GM12878 (cell line): ENCODE data around the gene ACACA.

Source experiments
- BRCA1 ChIP-seq: IDR thresholded peaks from 2 replicates; pipeline ENCODE4 v1.6.1; 2011; ENCODE audit warnings: low read depth, low read length, improper control_type of control experiment
- CEBPB ChIP-seq, 2 experiments: fragments of 150-350 bp in 1 of 2; IDR thresholded peaks; 2 replicates each; pipeline ENCODE4 v1.6.1; 2012 to 2014; ENCODE audit warnings: low read depth in 2 of 2, low read length in 2 of 2, borderline replicate concordance in 1 of 2, inconsistent platforms in 1 of 2
- CTCF ChIP-seq, 3 experiments: IDR thresholded peaks in 2 of 3; conservative IDR thresholded peaks in 1 of 3; 2 replicates each; pipeline ENCODE4 v1.5.1; 2011; ENCODE audit warnings: low read depth in 3 of 3, low read length in 3 of 3, mild to moderate bottlenecking in 3 of 3, control low read depth in 2 of 3, moderate library complexity in 2 of 3, inconsistent platforms in 1 of 3, mixed read lengths in 1 of 3; ENCODE audit not compliant: control insufficient read depth in 2 of 3, insufficient read depth in 1 of 3; ENCODE audit errors: extremely low read depth in 1 of 3
- EP300 ChIP-seq, 2 experiments: fragments of 150-350 bp in 1 of 2; IDR thresholded peaks; 2 replicates each; pipeline ENCODE4 v1.6.1; 2011 to 2012; ENCODE audit warnings: low read depth in 2 of 2, low read length in 2 of 2, borderline replicate concordance in 1 of 2, improper control_type of control experiment in 1 of 2, inconsistent platforms in 1 of 2; ENCODE audit not compliant: control insufficient read depth in 1 of 2
- FOS ChIP-seq: IDR thresholded peaks from 3 replicates; pipeline ENCODE4 v1.6.1; 2011; ENCODE audit warnings: borderline replicate concordance; ENCODE audit not compliant: insufficient read length; ENCODE audit errors: extremely low read depth
- HDAC2 ChIP-seq: fragments of 200-600 bp; sonication (generic); IDR thresholded peaks from 2 replicates; pipeline ENCODE4 v1.6.1; 2017
- KAT2A ChIP-seq: conservative IDR thresholded peaks from 2 replicates; pipeline ENCODE4 v1.6.1; 2011; ENCODE audit warnings: low read depth, low read length; ENCODE audit not compliant: control insufficient read depth
- RFX5 ChIP-seq: IDR thresholded peaks from 2 replicates; pipeline ENCODE4 v1.6.1; 2011; ENCODE audit warnings: low read depth, low read length, improper control_type of control experiment
- SIN3A ChIP-seq: IDR thresholded peaks from 2 replicates; pipeline ENCODE4 v1.6.1; 2012; ENCODE audit warnings: low read depth, low read length, improper control_type of control experiment
- SUPT20H ChIP-seq: IDR thresholded peaks from 2 replicates; pipeline ENCODE4 v1.6.1; 2011; ENCODE audit warnings: low read depth, mild to moderate bottlenecking, low read length, moderate library complexity, borderline replicate concordance; ENCODE audit not compliant: control insufficient read depth
- TAF1 ChIP-seq: IDR thresholded peaks from 2 replicates; pipeline ENCODE4 v1.6.1; 2011; ENCODE audit warnings: mild to moderate bottlenecking, low read depth, low read length, borderline replicate concordance
- TF ChIP-seq, protein P1 (sequence below): IDR thresholded peaks from 2 replicates; pipeline ENCODE4 v1.6.1; 2012; ENCODE audit warnings: low read length, inconsistent platforms
- TF ChIP-seq, protein P2 (sequence below): IDR thresholded peaks from 2 replicates; pipeline ENCODE4 v1.6.1; 2011; ENCODE audit warnings: low read depth, low read length, improper control_type of control experiment, borderline replicate concordance

GRCh38 chr17:37051833-37052232 is 354.8 kb downstream of the ACACA start:
- TF ChIP-seq, protein P1, sequence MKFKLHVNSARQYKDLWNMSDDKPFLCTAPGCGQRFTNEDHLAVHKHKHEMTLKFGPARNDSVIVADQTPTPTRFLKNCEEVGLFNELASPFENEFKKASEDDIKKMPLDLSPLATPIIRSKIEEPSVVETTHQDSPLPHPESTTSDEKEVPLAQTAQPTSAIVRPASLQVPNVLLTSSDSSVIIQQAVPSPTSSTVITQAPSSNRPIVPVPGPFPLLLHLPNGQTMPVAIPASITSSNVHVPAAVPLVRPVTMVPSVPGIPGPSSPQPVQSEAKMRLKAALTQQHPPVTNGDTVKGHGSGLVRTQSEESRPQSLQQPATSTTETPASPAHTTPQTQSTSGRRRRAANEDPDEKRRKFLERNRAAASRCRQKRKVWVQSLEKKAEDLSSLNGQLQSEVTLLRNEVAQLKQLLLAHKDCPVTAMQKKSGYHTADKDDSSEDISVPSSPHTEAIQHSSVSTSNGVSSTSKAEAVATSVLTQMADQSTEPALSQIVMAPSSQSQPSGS: no peak
- no peak for TF ChIP-seq SIN3A
- TF ChIP-seq CEBPB (IDR thresholded peaks at IDR 0.05; ENCODE audit: borderline replicate concordance in 1 of 2, low read depth in 2 of 2, low read length in 2 of 2): no peak
- TF ChIP-seq RFX5: no peak
- TF ChIP-seq EP300 (IDR thresholded peaks at IDR 0.05; ENCODE audit: borderline replicate concordance in 1 of 2, control insufficient read depth in 1 of 2, low read depth in 2 of 2, low read length in 2 of 2): no peak
- TF ChIP-seq CTCF (IDR thresholded peaks at IDR 0.05 in 2 of 3, conservative IDR thresholded peaks at IDR 0.05 in 1 of 3; ENCODE audit: control insufficient read depth in 2 of 3, extremely low read depth in 1 of 3, insufficient read depth in 1 of 3, low read depth in 3 of 3, low read length in 3 of 3): no peak
- no peak for TF ChIP-seq SUPT20H
- TF ChIP-seq HDAC2: no peak
- TF ChIP-seq, protein P2, sequence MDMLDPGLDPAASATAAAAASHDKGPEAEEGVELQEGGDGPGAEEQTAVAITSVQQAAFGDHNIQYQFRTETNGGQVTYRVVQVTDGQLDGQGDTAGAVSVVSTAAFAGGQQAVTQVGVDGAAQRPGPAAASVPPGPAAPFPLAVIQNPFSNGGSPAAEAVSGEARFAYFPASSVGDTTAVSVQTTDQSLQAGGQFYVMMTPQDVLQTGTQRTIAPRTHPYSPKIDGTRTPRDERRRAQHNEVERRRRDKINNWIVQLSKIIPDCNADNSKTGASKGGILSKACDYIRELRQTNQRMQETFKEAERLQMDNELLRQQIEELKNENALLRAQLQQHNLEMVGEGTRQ: no peak
- no peak for TF ChIP-seq FOS
- no peak for TF ChIP-seq KAT2A
- no peak for TF ChIP-seq BRCA1
- TF ChIP-seq TAF1: no peak
